ENCODE data around the gene ELP2. TPM values are rescaled to one million over a fixed set of nuclear protein-coding genes. Genes with fewer than 3 reads are reported as not detected.

ELP2 gene
- total RNA-seq, 3 donors from 2014 or later (not counting 1 experiment from before 2014, with no cell fraction given), result 119 to 135 (median 129) TPM

DNA sequence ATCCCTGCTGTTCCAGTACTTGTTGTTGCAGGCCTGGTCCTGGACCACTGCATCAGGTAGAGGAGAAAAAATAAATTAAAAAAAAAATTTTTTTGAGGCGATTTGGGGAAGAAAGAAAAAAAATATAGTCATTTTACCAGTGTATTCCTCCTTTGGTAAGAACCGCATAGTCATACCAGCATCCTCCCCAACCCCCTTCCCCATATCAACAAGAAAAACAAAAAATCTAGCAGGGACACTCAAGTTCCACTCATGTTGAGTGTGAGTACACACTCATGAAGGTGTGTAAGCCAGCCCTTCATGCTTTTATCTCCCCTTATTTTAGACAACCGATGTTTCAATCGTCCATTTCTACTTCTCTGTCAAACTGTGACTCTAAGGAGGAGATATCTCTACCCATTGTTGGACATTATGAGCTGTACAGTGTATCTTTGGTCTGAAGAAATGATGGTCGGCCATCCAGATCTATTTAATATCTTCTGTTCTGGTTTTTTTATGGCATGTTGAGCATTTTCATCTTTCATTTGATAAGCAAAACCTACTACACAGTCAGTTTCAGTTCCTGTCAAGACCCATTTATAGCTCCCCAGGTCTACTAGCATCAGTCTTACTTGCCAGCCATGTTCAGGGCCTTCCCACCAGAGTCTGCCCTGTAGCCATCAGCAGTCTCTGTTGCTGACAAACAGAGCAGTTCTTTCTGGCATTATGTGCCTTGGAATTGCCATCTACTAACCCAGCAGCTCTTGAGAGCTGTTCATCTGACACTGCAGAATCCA lies 20.0 kb downstream of the ELP2 start:
- ATAC-seq, result no peak
- Mint-ChIP-seq H3K27ac (peak overlapping the region; percentile 45 to 48), H3K9me3 (no peaks in the 10 kb centered on the region), H3K4me3 (no peak overlapping the region), H3K36me3 (peaks cover 24% of the 10 kb centered on the region), H3K4me1 (peaks cover 4 to 16% of the 10 kb centered on the region in 2 donors), H3K27me3 (ENCODE audit: low read depth in 2 of 2) (no peaks in the 10 kb centered on the region)
- Histone ChIP-seq H3K9me3 (ENCODE audit: control insufficient read depth, insufficient read depth, low read length) (no peaks in the 10 kb centered on the region), H3K36me3 (ENCODE audit: control insufficient read depth, insufficient read depth, low read length) (peaks cover 77% of the 10 kb centered on the region), H3K27me3 (ENCODE audit: control insufficient read depth, insufficient read depth, low read length) (no peaks in the 10 kb centered on the region), H3K27ac (ENCODE audit: low read length) (peak overlapping the region; percentile 30), H3K4me1 (ENCODE audit: control insufficient read depth, insufficient read depth, low read length) (no peaks in the 10 kb centered on the region), H3K4me3 (ENCODE audit: low read length) (no peak overlapping the region)
- intact Hi-C loops (cut with micrococcal nuclease), result no loop called here
- no peak for DNase-seq
- 100% methylated on average over 1 of the region's 5 CpGs for WGBS (ENCODE audit: insufficient coverage)
- TF ChIP-seq, protein P1, sequence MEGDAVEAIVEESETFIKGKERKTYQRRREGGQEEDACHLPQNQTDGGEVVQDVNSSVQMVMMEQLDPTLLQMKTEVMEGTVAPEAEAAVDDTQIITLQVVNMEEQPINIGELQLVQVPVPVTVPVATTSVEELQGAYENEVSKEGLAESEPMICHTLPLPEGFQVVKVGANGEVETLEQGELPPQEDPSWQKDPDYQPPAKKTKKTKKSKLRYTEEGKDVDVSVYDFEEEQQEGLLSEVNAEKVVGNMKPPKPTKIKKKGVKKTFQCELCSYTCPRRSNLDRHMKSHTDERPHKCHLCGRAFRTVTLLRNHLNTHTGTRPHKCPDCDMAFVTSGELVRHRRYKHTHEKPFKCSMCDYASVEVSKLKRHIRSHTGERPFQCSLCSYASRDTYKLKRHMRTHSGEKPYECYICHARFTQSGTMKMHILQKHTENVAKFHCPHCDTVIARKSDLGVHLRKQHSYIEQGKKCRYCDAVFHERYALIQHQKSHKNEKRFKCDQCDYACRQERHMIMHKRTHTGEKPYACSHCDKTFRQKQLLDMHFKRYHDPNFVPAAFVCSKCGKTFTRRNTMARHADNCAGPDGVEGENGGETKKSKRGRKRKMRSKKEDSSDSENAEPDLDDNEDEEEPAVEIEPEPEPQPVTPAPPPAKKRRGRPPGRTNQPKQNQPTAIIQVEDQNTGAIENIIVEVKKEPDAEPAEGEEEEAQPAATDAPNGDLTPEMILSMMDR (IDR thresholded peaks at IDR 0.05), result no peak

DNA sequence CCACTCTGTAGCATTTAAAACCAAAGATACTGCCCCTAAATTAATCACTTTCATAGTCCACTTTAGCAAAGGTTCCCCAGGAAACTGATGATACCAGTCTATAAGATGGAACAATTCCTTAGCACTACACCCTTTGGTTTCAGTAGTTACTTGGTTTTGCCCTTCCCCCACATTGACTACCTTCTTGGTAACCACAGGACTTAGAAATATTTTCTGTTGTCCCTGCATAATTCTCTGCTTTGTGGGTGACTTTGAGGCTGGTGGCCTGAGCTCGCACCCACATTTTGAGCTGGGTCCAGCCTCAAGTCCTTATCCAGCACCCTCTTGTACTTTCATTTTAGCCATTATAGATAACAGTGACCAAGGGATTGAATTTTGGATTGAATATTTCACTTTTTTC lies 23.1 kb downstream of the ELP2 start:
- peaks cover 15% of the 10 kb centered on the region for H3K36me3 Mint-ChIP-seq
- WGBS (ENCODE audit: insufficient coverage), result 100% methylated on average over 1 of the region's 1 CpG
- peak overlapping the region in 1 of 2 donors; percentile 58 for H3K27ac Mint-ChIP-seq
- Histone ChIP-seq H3K9me3 (ENCODE audit: control insufficient read depth, insufficient read depth, low read length) (no peaks in the 10 kb centered on the region), H3K36me3 (ENCODE audit: control insufficient read depth, insufficient read depth, low read length) (peaks cover 81% of the 10 kb centered on the region), H3K4me1 (ENCODE audit: control insufficient read depth, insufficient read depth, low read length) (no peaks in the 10 kb centered on the region), H3K27ac (ENCODE audit: low read length) (no peak overlapping the region), H3K4me3 (ENCODE audit: low read length) (no peak overlapping the region), H3K27me3 (ENCODE audit: control insufficient read depth, insufficient read depth, low read length) (no peaks in the 10 kb centered on the region)
- no peak overlapping the region for H3K4me3 Mint-ChIP-seq
- no peak for ATAC-seq
- H3K4me1 Mint-ChIP-seq, result peaks cover 11 to 22% of the 10 kb centered on the region in 2 donors
- intact Hi-C loops (cut with micrococcal nuclease), result no loop called here
- no peaks in the 10 kb centered on the region for H3K9me3 Mint-ChIP-seq
- no peaks in the 10 kb centered on the region for H3K27me3 Mint-ChIP-seq (ENCODE audit: low read depth in 2 of 2)
- TF ChIP-seq, protein P1 (IDR thresholded peaks at IDR 0.05), result no peak
- no peak for DNase-seq

DNA sequence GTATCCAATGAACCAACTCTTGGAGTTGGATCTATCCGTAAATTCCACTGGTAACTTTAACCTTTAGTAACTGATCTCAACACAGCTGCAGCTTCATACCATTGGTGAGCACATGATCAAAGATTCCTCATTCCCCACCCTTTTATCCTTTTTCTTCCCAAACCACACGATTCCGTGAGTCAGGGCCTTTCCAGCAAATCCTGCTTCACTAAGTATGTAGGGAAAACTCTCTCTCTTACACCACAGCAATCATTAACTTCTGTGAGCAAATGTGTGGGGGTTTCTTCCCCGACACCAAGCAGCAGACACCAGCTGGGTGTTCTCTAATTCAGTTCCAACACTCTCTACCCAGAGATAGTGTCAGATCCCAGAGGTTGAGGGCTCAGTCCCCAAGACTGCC lies 23.5 kb downstream of the ELP2 start:
- Histone ChIP-seq H3K27me3 (ENCODE audit: control insufficient read depth, insufficient read depth, low read length) (no peaks in the 10 kb centered on the region), H3K9me3 (ENCODE audit: control insufficient read depth, insufficient read depth, low read length) (no peaks in the 10 kb centered on the region), H3K27ac (ENCODE audit: low read length) (no peak overlapping the region), H3K4me3 (ENCODE audit: low read length) (no peak overlapping the region), H3K4me1 (ENCODE audit: control insufficient read depth, insufficient read depth, low read length) (no peaks in the 10 kb centered on the region), H3K36me3 (ENCODE audit: control insufficient read depth, insufficient read depth, low read length) (peaks cover 81% of the 10 kb centered on the region)
- 100% methylated on average over 3 of the region's 4 CpGs for WGBS (ENCODE audit: insufficient coverage)
- TF ChIP-seq, protein P1 (IDR thresholded peaks at IDR 0.05), result no peak
- Mint-ChIP-seq H3K27ac (peak overlapping the region in 1 of 2 donors; percentile 58), H3K9me3 (no peaks in the 10 kb centered on the region), H3K36me3 (peaks cover 15% of the 10 kb centered on the region), H3K4me1 (peaks cover 11 to 22% of the 10 kb centered on the region in 2 donors), H3K4me3 (no peak overlapping the region), H3K27me3 (ENCODE audit: low read depth in 2 of 2) (no peaks in the 10 kb centered on the region)
- DNase-seq (no peak), ATAC-seq (no peak)
- intact Hi-C loops (cut with micrococcal nuclease), result no loop called here

Data from natural killer cell (primary cell).